Mesenchymal stem cell (in vitro differentiated cells and primary cell): Measurements from ENCODE around the gene FRMPD4.

Experiments
- DNase-seq: peaks from one replicate; pipeline ENCODE4 v3.0.0-alpha.2; 2013
- H2AFZ ChIP-seq: one replicate; pipeline ENCODE4 v1.6.1; 2013; ENCODE audit warnings: low read depth, mild to moderate bottlenecking, control low read depth, inconsistent platforms, low read length, moderate library complexity
- H2AK5ac ChIP-seq: 2 replicates; pipeline ENCODE4 v1.6.1; 2013; ENCODE audit warnings: low read length, moderate library complexity, mild to moderate bottlenecking, inconsistent platforms; ENCODE audit not compliant: severe bottlenecking
- H2BK120ac ChIP-seq: one replicate; pipeline ENCODE4 v1.6.1; 2013; ENCODE audit warnings: low read depth, mild to moderate bottlenecking, inconsistent platforms, low read length, moderate library complexity
- H2BK12ac ChIP-seq, 2 experiments: one replicate each; pipeline ENCODE4 v1.6.1; 2013; ENCODE audit warnings: inconsistent platforms in 2 of 2, low read length in 2 of 2, mild to moderate bottlenecking in 2 of 2, moderate library complexity in 2 of 2, control low read depth in 1 of 2
- H2BK15ac ChIP-seq: one replicate; pipeline ENCODE4 v1.6.1; 2013; ENCODE audit warnings: mild to moderate bottlenecking, low read depth, inconsistent platforms; ENCODE audit not compliant: poor library complexity, severe bottlenecking
- H2BK5ac ChIP-seq: 2 replicates; pipeline ENCODE4 v1.6.1; 2013; ENCODE audit warnings: low read depth, mild to moderate bottlenecking, low read length, control low read depth, inconsistent platforms; ENCODE audit not compliant: poor library complexity, severe bottlenecking
- H3K14ac ChIP-seq, 2 experiments: one replicate each; pipeline ENCODE4 v1.6.1; 2013; ENCODE audit warnings: inconsistent platforms in 2 of 2, low read length in 2 of 2, control low read depth in 1 of 2, mild to moderate bottlenecking in 1 of 2, moderate library complexity in 1 of 2
- H3K18ac ChIP-seq, 2 experiments: one replicate each; pipeline ENCODE4 v1.6.1; 2013; ENCODE audit warnings: inconsistent platforms in 2 of 2, low read length in 2 of 2, control low read depth in 1 of 2, low read depth in 1 of 2, mild to moderate bottlenecking in 1 of 2
- H3K23ac ChIP-seq, 2 experiments: one replicate each; pipeline ENCODE4 v1.6.1; 2013; ENCODE audit warnings: inconsistent platforms in 2 of 2, low read length in 2 of 2, mild to moderate bottlenecking in 2 of 2, moderate library complexity in 2 of 2, control low read depth in 1 of 2
- H3K27ac ChIP-seq: 2 replicates; pipeline ENCODE4 v1.5.1; 2013; ENCODE audit warnings: mild to moderate bottlenecking, moderate library complexity, low read length, control low read depth, inconsistent platforms; ENCODE audit not compliant: poor library complexity, severe bottlenecking
- H3K27me3 ChIP-seq, 2 experiments: 2 replicates each; pipeline versions ENCODE4 v1.6.1 to v1.7.0; 2013; ENCODE audit warnings: low read length in 2 of 2, mild to moderate bottlenecking in 2 of 2, moderate library complexity in 2 of 2, control low read depth in 1 of 2, inconsistent platforms in 1 of 2; ENCODE audit not compliant: control insufficient read depth in 1 of 2, insufficient read depth in 1 of 2
- H3K36me3 ChIP-seq, 2 experiments: 2 replicates each; pipeline versions ENCODE4 v1.6.1 to v1.7.0; 2013; ENCODE audit warnings: low read length in 2 of 2, control low read depth in 1 of 2, inconsistent platforms in 1 of 2, low read depth in 1 of 2, mild to moderate bottlenecking in 1 of 2; ENCODE audit not compliant: insufficient read depth in 2 of 2, control insufficient read depth in 1 of 2
- H3K4ac ChIP-seq, 2 experiments: one replicate each; pipeline ENCODE4 v1.6.1; 2013; ENCODE audit warnings: inconsistent platforms in 2 of 2, low read length in 2 of 2, mild to moderate bottlenecking in 2 of 2, moderate library complexity in 2 of 2, control low read depth in 1 of 2, low read depth in 1 of 2
- H3K4me1 ChIP-seq: 2 replicates; pipeline ENCODE4 v1.6.1; 2013; ENCODE audit warnings: low read depth, low read length, control low read depth; ENCODE audit not compliant: control insufficient read depth, insufficient read depth
- H3K4me2 ChIP-seq: 2 replicates; pipeline ENCODE4 v1.6.1; 2013; ENCODE audit warnings: low read length, mild to moderate bottlenecking, inconsistent platforms; ENCODE audit not compliant: poor library complexity, severe bottlenecking
- H3K4me3 ChIP-seq, 2 experiments: 2 replicates each; pipeline versions ENCODE4 v1.5.1 to v1.7.0; 2013; ENCODE audit warnings: low read length in 2 of 2, mild to moderate bottlenecking in 2 of 2, control low read depth in 1 of 2, low read depth in 1 of 2; ENCODE audit not compliant: insufficient read depth in 1 of 2
- H3K79me1 ChIP-seq: replicated peaks from 2 replicates; pipeline ENCODE4 v1.6.1; 2013; ENCODE audit warnings: mild to moderate bottlenecking, control low read depth, low read length, inconsistent platforms; ENCODE audit not compliant: poor library complexity, severe bottlenecking
- H3K9ac ChIP-seq: 2 replicates; pipeline ENCODE4 v1.7.0; 2013; ENCODE audit warnings: mild to moderate bottlenecking, low read length, moderate library complexity
- H3K9me3 ChIP-seq: 2 replicates; pipeline ENCODE4 v1.7.0; 2013; ENCODE audit warnings: mild to moderate bottlenecking, low read length; ENCODE audit not compliant: control insufficient read depth
- H4K8ac ChIP-seq: one replicate; pipeline ENCODE4 v1.6.1; 2013; ENCODE audit warnings: inconsistent platforms, mild to moderate bottlenecking, low read length, moderate library complexity
- H4K91ac ChIP-seq: one replicate; pipeline ENCODE4 v1.6.1; 2013; ENCODE audit warnings: mild to moderate bottlenecking, low read length, inconsistent platforms
- WGBS: methylation state at CpG from one replicate; pipeline ENCODE4 v1.1.7; 2013; ENCODE audit warnings: mixed read lengths; 5-methylcytosine and 5-hydroxymethylcytosine counted together

Gene FRMPD4

DNA sequence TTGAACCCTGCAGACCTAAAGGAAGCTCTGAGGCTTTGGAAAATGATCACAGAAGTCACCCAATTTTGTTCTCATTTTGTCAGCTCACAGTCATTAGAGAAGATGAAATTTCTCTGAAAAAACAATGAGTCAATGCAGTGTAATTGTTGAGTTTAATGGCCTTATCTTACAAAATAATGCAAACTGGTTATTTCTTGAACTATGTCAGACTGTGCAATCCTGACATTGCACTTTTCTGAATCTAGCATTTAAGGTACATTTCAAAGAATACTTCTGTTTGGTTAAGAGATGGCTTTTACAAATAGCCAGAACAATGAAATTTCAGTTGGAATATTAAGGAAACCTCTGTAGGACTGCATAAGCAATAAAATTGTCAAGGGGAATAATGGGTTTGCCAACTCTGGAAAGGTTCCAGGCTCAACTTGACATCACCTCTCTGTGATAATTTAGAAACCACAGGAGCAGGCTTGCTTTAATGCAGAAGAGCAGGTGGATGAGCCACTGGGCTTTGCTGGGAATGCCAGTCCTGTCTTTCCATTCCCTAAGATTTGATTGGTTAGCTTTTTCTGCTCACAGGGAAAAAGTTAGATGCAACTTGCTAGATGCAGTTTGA is 222.8 kb downstream of the FRMPD4 start:
- H3K4me3 ChIP-seq, result no peak overlapping the region
- no peak overlapping the region for H2BK120ac ChIP-seq
- no peaks in the 10 kb centered on the region for H3K79me1 ChIP-seq
- H4K8ac ChIP-seq, result no peak overlapping the region
- no peaks in the 10 kb centered on the region for H3K27me3 ChIP-seq
- peaks cover 6% of the 10 kb centered on the region for H3K9me3 ChIP-seq
- no peak overlapping the region for H3K4ac ChIP-seq
- H4K91ac ChIP-seq, result no peak overlapping the region
- no peak overlapping the region for H3K23ac ChIP-seq
- no peak overlapping the region for H3K14ac ChIP-seq
- no peak overlapping the region for H3K27ac ChIP-seq
- no peaks in the 10 kb centered on the region for H3K4me1 ChIP-seq
- H2AFZ ChIP-seq, result no peak overlapping the region
- H3K18ac ChIP-seq, result no peak overlapping the region
- no peak overlapping the region for H2BK15ac ChIP-seq
- no peak overlapping the region for H2BK12ac ChIP-seq
- no peaks in the 10 kb centered on the region for H3K36me3 ChIP-seq
- H3K9ac ChIP-seq, result peak overlapping the region; percentile 56
- H2BK5ac ChIP-seq, result no peak overlapping the region
- no peak for DNase-seq
- no peak overlapping the region for H2AK5ac ChIP-seq
- H3K4me2 ChIP-seq, result no peak overlapping the region

DNA sequence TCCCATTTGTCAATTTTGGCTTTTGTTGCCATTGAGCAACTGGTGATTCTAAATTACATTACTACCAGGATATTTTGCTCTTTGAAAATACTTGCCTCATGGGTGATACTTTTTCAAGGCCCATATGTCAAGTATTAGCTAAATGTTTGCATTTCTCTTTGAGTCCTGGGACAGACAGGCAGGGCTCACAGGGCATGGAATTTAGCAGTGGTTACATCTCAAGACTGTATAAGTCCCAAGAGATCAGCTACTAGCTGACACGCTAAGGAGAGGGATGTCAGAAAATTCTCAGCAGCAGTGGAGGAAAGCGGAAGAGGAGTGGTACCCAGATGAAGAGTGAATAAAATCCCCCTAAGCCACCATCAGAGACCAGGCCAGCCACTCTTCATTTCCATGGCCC is 224.9 kb downstream of the FRMPD4 start:
- Histone ChIP-seq H3K23ac (no peak overlapping the region), H4K91ac (no peak overlapping the region)
- WGBS, result 50% methylated on average over 1 of the region's 2 CpGs

DNA sequence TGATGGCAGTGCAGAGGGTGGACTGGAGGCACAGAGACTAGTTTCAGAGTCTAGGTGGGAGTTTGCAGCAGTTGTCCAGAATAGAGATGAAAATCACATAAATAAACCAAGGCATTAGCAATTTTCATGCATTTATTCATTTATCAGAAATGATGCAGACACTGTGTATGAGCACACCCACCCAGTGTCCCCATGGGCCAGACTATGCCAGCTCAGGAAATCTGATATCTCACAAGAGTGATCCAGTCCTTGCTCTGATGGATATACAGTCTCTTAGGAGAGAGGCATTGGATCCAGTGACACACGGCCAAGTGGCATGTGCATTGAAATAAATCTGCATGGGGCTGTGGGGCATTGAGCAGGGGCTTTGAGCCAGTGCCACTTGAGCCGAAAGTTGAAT is 228.2 kb downstream of the FRMPD4 start:
- H3K79me1 ChIP-seq, result no peaks in the 10 kb centered on the region
- H3K4me1 ChIP-seq, result no peaks in the 10 kb centered on the region
- no peak overlapping the region for H3K9ac ChIP-seq
- no peak overlapping the region for H3K27ac ChIP-seq
- H2AK5ac ChIP-seq, result no peak overlapping the region
- 83% methylated on average over 2 of the region's 2 CpGs for WGBS
- H2BK120ac ChIP-seq, result no peak overlapping the region
- H3K4me3 ChIP-seq, result no peak overlapping the region
- no peak overlapping the region for H3K23ac ChIP-seq
- H3K4me2 ChIP-seq, result no peak overlapping the region
- H3K9me3 ChIP-seq, result no peaks in the 10 kb centered on the region
- no peak overlapping the region for H4K91ac ChIP-seq
- H2BK5ac ChIP-seq, result no peak overlapping the region
- H2AFZ ChIP-seq, result no peak overlapping the region
- H2BK12ac ChIP-seq, result no peak overlapping the region
- H3K27me3 ChIP-seq, result no peaks in the 10 kb centered on the region
- H4K8ac ChIP-seq, result no peak overlapping the region
- H3K14ac ChIP-seq, result no peak overlapping the region
- H3K4ac ChIP-seq, result no peak overlapping the region
- DNase-seq, result no peak
- no peak overlapping the region for H3K18ac ChIP-seq
- H3K36me3 ChIP-seq, result no peaks in the 10 kb centered on the region
- H2BK15ac ChIP-seq, result no peak overlapping the region

More for the DNA sequence above, 224.9 kb downstream of the FRMPD4 start:
- Histone ChIP-seq H3K14ac (no peak overlapping the region), H3K27me3 (no peaks in the 10 kb centered on the region), H3K4me1 (no peaks in the 10 kb centered on the region), H3K79me1 (no peaks in the 10 kb centered on the region), H2BK12ac (no peak overlapping the region), H4K8ac (no peak overlapping the region), H2BK5ac (no peak overlapping the region), H2AFZ (no peak overlapping the region), H3K9ac (no peak overlapping the region), H3K4me2 (no peak overlapping the region), H3K4me3 (no peak overlapping the region), H3K9me3 (peaks cover 5% of the 10 kb centered on the region), H3K36me3 (no peaks in the 10 kb centered on the region), H3K18ac (no peak overlapping the region), H3K27ac (no peak overlapping the region), H2BK120ac (no peak overlapping the region), H2AK5ac (no peak overlapping the region), H2BK15ac (no peak overlapping the region), H3K4ac (no peak overlapping the region)
- no peak for DNase-seq

DNA sequence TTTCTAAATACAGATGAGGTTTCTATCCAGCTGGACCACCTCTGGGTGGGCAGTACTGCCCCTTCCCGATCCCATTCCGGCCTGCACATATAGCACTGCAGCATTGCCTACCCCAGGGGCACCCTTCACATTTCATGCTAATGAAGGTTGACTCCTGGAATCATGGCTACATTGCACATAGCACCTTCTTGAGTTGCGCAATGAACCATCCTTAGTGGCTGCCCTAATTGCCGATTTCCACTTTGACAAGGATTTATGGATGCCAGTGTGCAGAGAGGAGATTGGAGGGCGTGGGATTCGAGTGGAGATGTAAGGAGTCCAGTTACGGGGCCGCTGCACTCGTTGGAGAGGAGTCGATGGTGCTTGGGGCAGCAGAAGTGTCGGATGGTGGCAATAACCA is 229.0 kb downstream of the FRMPD4 start:
- Histone ChIP-seq H2AK5ac (no peak overlapping the region), H3K14ac (no peak overlapping the region), H2BK15ac (no peak overlapping the region), H2BK5ac (no peak overlapping the region), H3K36me3 (no peaks in the 10 kb centered on the region), H3K9ac (no peak overlapping the region), H2AFZ (no peak overlapping the region), H3K23ac (no peak overlapping the region), H3K4ac (no peak overlapping the region), H3K79me1 (no peaks in the 10 kb centered on the region), H3K18ac (no peak overlapping the region), H4K91ac (no peak overlapping the region), H3K27me3 (no peaks in the 10 kb centered on the region), H3K4me3 (no peak overlapping the region), H3K9me3 (no peaks in the 10 kb centered on the region), H4K8ac (no peak overlapping the region), H3K4me1 (no peaks in the 10 kb centered on the region), H3K4me2 (no peak overlapping the region), H3K27ac (no peak overlapping the region), H2BK12ac (no peak overlapping the region), H2BK120ac (no peak overlapping the region)
- 84% methylated on average over 11 of the region's 11 CpGs for WGBS
- DNase-seq, result no peak
